ENCODE data around the gene CSRNP2. TPM values are rescaled to one million over a fixed set of nuclear protein-coding genes. Genes with fewer than 3 reads are reported as not detected.

The CSRNP2 gene
- total RNA-seq, 2 experiments from 2014 or later = 17.7 to 20.4 TPM

GRCh38 chr12:51033457-51034089 is 49.8 kb downstream of the CSRNP2 start:
- Mint-ChIP-seq H3K36me3 (no peaks in the 10 kb centered on the region), H3K4me1 (no peaks in the 10 kb centered on the region), H3K4me3 (no peak overlapping the region), H3K27me3 (peaks cover 4% of the 10 kb centered on the region), H3K9me3 (ENCODE audit: low read depth) (no peaks in the 10 kb centered on the region), H3K27ac (no peak overlapping the region)
- CTCF ChIA-PET = no interaction called here
- ATAC-seq = no peak
- no peak for DNase-seq

GRCh38 chr12:51033048-51033447 is 50.3 kb downstream of the CSRNP2 start:
- no peak for DNase-seq
- H3K9me3 Mint-ChIP-seq (ENCODE audit: low read depth) = no peaks in the 10 kb centered on the region
- no peak overlapping the region for H3K4me3 Mint-ChIP-seq
- CTCF ChIA-PET = no interaction called here
- no peaks in the 10 kb centered on the region for H3K36me3 Mint-ChIP-seq
- peaks cover 2% of the 10 kb centered on the region for H3K4me1 Mint-ChIP-seq
- peaks cover 6% of the 10 kb centered on the region for H3K27me3 Mint-ChIP-seq
- H3K27ac Mint-ChIP-seq = no peak overlapping the region
- ATAC-seq = no peak

- ATAC-seq (no peak), DNase-seq (no peak)
- H3K36me3 Mint-ChIP-seq = no peaks in the 10 kb centered on the region
- CTCF ChIA-PET = interaction anchor here (0.5 to 4.6 kb wide), 9 partner anchors 10 to 1631 kb away, joined by 3 to 46 read pairs (median 4); partner anchors contain the start of genes ATF1 and DIP2B
- H3K27ac Mint-ChIP-seq = no peak overlapping the region
- peaks cover 6% of the 10 kb centered on the region for H3K27me3 Mint-ChIP-seq
- peaks cover 24% of the 10 kb centered on the region for H3K4me1 Mint-ChIP-seq
- no peak overlapping the region for H3K4me3 Mint-ChIP-seq
- no peaks in the 10 kb centered on the region for H3K9me3 Mint-ChIP-seq (ENCODE audit: low read depth)
Observed at GRCh38 chr12:51028813-51029150, 54.6 kb downstream of the CSRNP2 start.

GRCh38 chr12:51028126-51028812 is 55.1 kb downstream of the CSRNP2 start:
- DNase-seq = no peak
- Mint-ChIP-seq H3K4me1 (peaks cover 29% of the 10 kb centered on the region), H3K36me3 (no peaks in the 10 kb centered on the region), H3K27ac (no peak overlapping the region), H3K9me3 (ENCODE audit: low read depth) (no peaks in the 10 kb centered on the region), H3K27me3 (peaks cover 6% of the 10 kb centered on the region), H3K4me3 (no peak overlapping the region)
- no peak for ATAC-seq
- CTCF ChIA-PET = interaction anchor here (0.5 to 4.6 kb wide), 13 partner anchors 9 to 1631 kb away, joined by 3 to 46 read pairs (median 3); partner anchors contain the start of genes ATF1 and DIP2B

- CTCF ChIA-PET = interaction anchor here (0.6 to 4.6 kb wide), 13 partner anchors 8 to 523 kb away, joined by 3 to 46 read pairs (median 4); partner anchors contain the start of genes ATF1 and DIP2B
- H3K36me3 Mint-ChIP-seq = no peaks in the 10 kb centered on the region
Observed at GRCh38 chr12:51027342-51027835, 56.0 kb downstream of the CSRNP2 start.

GRCh38 chr12:51025836-51026638 is 57.4 kb downstream of the CSRNP2 start, which contains the start of gene SLC11A2:
TSS of gene SLC11A2 (minus strand) at chr12:51026384. CDS start at chr12:51010728, 15,656 bp downstream.
- CTCF ChIA-PET = interaction anchor here (0.9 to 4.6 kb wide), 13 partner anchors 21 to 316 kb away, joined by 3 to 46 read pairs (median 4); partner anchors contain the start of genes ATF1 and DAZAP2
- peak; percentile 95 for DNase-seq
- H3K4me1 Mint-ChIP-seq = peaks cover 44% of the 10 kb centered on the region
- H3K27me3 Mint-ChIP-seq = peaks cover 6% of the 10 kb centered on the region
- no peaks in the 10 kb centered on the region for H3K36me3 Mint-ChIP-seq
- H3K4me3 Mint-ChIP-seq = peak within 1 kb of the TSS; percentile 87
- no peaks in the 10 kb centered on the region for H3K9me3 Mint-ChIP-seq (ENCODE audit: low read depth)
- peak; percentile 96 for ATAC-seq
- H3K27ac Mint-ChIP-seq = peak within 1 kb of the TSS; percentile 90

More at GRCh38 chr12:51027342-51027835, 56.0 kb downstream of the CSRNP2 start:
- no peak overlapping the region for H3K4me3 Mint-ChIP-seq
- no peak for ATAC-seq
- H3K27ac Mint-ChIP-seq = no peak overlapping the region
- peaks cover 33% of the 10 kb centered on the region for H3K4me1 Mint-ChIP-seq
- DNase-seq = no peak
- no peaks in the 10 kb centered on the region for H3K9me3 Mint-ChIP-seq (ENCODE audit: low read depth)
- peaks cover 6% of the 10 kb centered on the region for H3K27me3 Mint-ChIP-seq

GRCh38 chr12:51025338-51025835 is 58.0 kb downstream of the CSRNP2 start:
- Mint-ChIP-seq H3K4me1 (peaks cover 50% of the 10 kb centered on the region), H3K36me3 (no peaks in the 10 kb centered on the region), H3K27me3 (peaks cover 6% of the 10 kb centered on the region), H3K9me3 (ENCODE audit: low read depth) (no peaks in the 10 kb centered on the region), H3K4me3 (peak overlapping the region; percentile 87), H3K27ac (peak overlapping the region; percentile 90)
- CTCF ChIA-PET = interaction anchor here (0.9 to 4.6 kb wide), 7 partner anchors 39 to 316 kb away, joined by 3 to 46 read pairs (median 4); partner anchors contain the start of gene ATF1
- ATAC-seq (no peak), DNase-seq (no peak)

- ATAC-seq (no peak), DNase-seq (no peak)
- Mint-ChIP-seq H3K27ac (peak overlapping the region; percentile 90), H3K4me3 (peak overlapping the region; percentile 87), H3K4me1 (peaks cover 52% of the 10 kb centered on the region), H3K36me3 (no peaks in the 10 kb centered on the region), H3K27me3 (peaks cover 4% of the 10 kb centered on the region), H3K9me3 (ENCODE audit: low read depth) (no peaks in the 10 kb centered on the region)
- CTCF ChIA-PET = interaction anchor here (0.6 to 4.6 kb wide), 2 partner anchors 202 to 259 kb away, joined by 3 to 46 read pairs; partner anchors contain the start of gene ATF1
Observed at GRCh38 chr12:51023625-51024382, 59.6 kb downstream of the CSRNP2 start.

- Mint-ChIP-seq H3K27ac (peak overlapping the region; percentile 47), H3K9me3 (ENCODE audit: low read depth) (no peaks in the 10 kb centered on the region), H3K36me3 (no peaks in the 10 kb centered on the region), H3K27me3 (no peaks in the 10 kb centered on the region), H3K4me1 (peaks cover 44% of the 10 kb centered on the region), H3K4me3 (peak overlapping the region; percentile 9)
- CTCF ChIA-PET = interaction anchor here (1.1 to 1.9 kb wide), 4 partner anchors 8 to 257 kb away, joined by 3 to 8 read pairs (median 4); no protein-coding TSS in a partner anchor
- no peak for ATAC-seq
- DNase-seq = no peak
Observed at GRCh38 chr12:51021694-51022093, 61.7 kb downstream of the CSRNP2 start.

- H3K4me3 Mint-ChIP-seq = no peak overlapping the region
- peaks cover 41% of the 10 kb centered on the region for H3K4me1 Mint-ChIP-seq
- no peaks in the 10 kb centered on the region for H3K27me3 Mint-ChIP-seq
- H3K27ac Mint-ChIP-seq = no peak overlapping the region
- no peaks in the 10 kb centered on the region for H3K9me3 Mint-ChIP-seq (ENCODE audit: low read depth)
- CTCF ChIA-PET = no interaction called here
- H3K36me3 Mint-ChIP-seq = no peaks in the 10 kb centered on the region
- DNase-seq (no peak), ATAC-seq (no peak)
Observed at GRCh38 chr12:51020448-51021182, 62.8 kb downstream of the CSRNP2 start.

- CTCF ChIA-PET = interaction anchor here (1.2 to 1.3 kb wide), 2 partner anchors 8 to 17 kb away, joined by 4 to 5 read pairs; no protein-coding TSS in a partner anchor
- Mint-ChIP-seq H3K36me3 (no peaks in the 10 kb centered on the region), H3K27ac (no peak overlapping the region), H3K9me3 (ENCODE audit: low read depth) (no peaks in the 10 kb centered on the region), H3K27me3 (no peaks in the 10 kb centered on the region), H3K4me1 (peaks cover 38% of the 10 kb centered on the region), H3K4me3 (no peak overlapping the region)
- DNase-seq (no peak), ATAC-seq (no peak)
Observed at GRCh38 chr12:51019927-51020326, 63.5 kb downstream of the CSRNP2 start.

All from activated CD8-positive, alpha-beta memory T cell treated with anti-CD3 and anti-CD28 coated beads, Interleukin-2, amount 10 ng/mL, durations not matched to agents 7 days and 5 days (primary cell).